GM19043 (cell line): Measurements from ENCODE around the gene MTPN.
A peak's percentile ranks its signal among the peaks of the same experiment; 100 is the strongest.

Experiments
- ATAC-seq: cut with Tn5 transposase; IDR thresholded peaks from one replicate; pipeline ENCODE4 v1.9.1; 2021; ENCODE audit warnings: low read depth; ENCODE audit not compliant: unreplicated experiment

The MTPN gene

GRCh38 chr7:135990258-135990657 lies 13.1 kb upstream of the MTPN start:
- no peak for ATAC-seq

- ATAC-seq, result no peak
Measured at GRCh38 chr7:135981958-135982646, 4.9 kb upstream of the MTPN start.

GRCh38 chr7:135980665-135981180 lies 3.6 kb upstream of the MTPN start:
- peak; percentile 64 for ATAC-seq

GRCh38 chr7:135980012-135980551 lies 2.9 kb upstream of the MTPN start:
- ATAC-seq, result peak; percentile 23

GRCh38 chr7:135979471-135980011 lies 2.4 kb upstream of the MTPN start:
- ATAC-seq, result no peak

- no peak for ATAC-seq
Measured at GRCh38 chr7:135978624-135979023, 1.5 kb upstream of the MTPN start.

GRCh38 chr7:135977742-135978066 lies 545 bp upstream of the MTPN start:
- no peak for ATAC-seq

GRCh38 chr7:135976312-135977006 lies 700 bp downstream of the MTPN start:
- ATAC-seq, result peak; percentile 15

- ATAC-seq, result no peak
Measured at GRCh38 chr7:135975166-135975565, 2.0 kb downstream of the MTPN start.

- ATAC-seq, result no peak
Measured at GRCh38 chr7:135974667-135975066, 2.5 kb downstream of the MTPN start.

GRCh38 chr7:135971366-135971725 lies 5.8 kb downstream of the MTPN start:
- peak; percentile 21 for ATAC-seq

GRCh38 chr7:135970682-135971365 lies 6.3 kb downstream of the MTPN start:
- peak; percentile 75 for ATAC-seq

GRCh38 chr7:135970045-135970444 lies 7.1 kb downstream of the MTPN start:
- ATAC-seq, result no peak

GRCh38 chr7:135966341-135967043 lies 10.7 kb downstream of the MTPN start:
- ATAC-seq, result no peak

- ATAC-seq, result peak; percentile 48
Measured at GRCh38 chr7:135965602-135966001, 11.6 kb downstream of the MTPN start.

- ATAC-seq, result no peak
Measured at GRCh38 chr7:135964791-135965190, 12.4 kb downstream of the MTPN start.

GRCh38 chr7:135964274-135964673 lies 12.9 kb downstream of the MTPN start:
- ATAC-seq, result no peak

GRCh38 chr7:135962802-135963201 lies 14.4 kb downstream of the MTPN start:
- no peak for ATAC-seq

GRCh38 chr7:135960709-135961451 lies 16.3 kb downstream of the MTPN start:
- ATAC-seq, result no peak
